Measurements from ENCODE around the gene AP5S1. TPM values are rescaled to one million over a fixed set of nuclear protein-coding genes. Genes with fewer than 3 reads are reported as not detected.
A peak's percentile ranks its signal among the peaks of the same experiment; 100 is the strongest.

Gene AP5S1
- total and polyA plus RNA-seq, 2 of the 4 experiments (the other 2 are of a cell fraction): 10.1 to 11.7 TPM

DNA sequence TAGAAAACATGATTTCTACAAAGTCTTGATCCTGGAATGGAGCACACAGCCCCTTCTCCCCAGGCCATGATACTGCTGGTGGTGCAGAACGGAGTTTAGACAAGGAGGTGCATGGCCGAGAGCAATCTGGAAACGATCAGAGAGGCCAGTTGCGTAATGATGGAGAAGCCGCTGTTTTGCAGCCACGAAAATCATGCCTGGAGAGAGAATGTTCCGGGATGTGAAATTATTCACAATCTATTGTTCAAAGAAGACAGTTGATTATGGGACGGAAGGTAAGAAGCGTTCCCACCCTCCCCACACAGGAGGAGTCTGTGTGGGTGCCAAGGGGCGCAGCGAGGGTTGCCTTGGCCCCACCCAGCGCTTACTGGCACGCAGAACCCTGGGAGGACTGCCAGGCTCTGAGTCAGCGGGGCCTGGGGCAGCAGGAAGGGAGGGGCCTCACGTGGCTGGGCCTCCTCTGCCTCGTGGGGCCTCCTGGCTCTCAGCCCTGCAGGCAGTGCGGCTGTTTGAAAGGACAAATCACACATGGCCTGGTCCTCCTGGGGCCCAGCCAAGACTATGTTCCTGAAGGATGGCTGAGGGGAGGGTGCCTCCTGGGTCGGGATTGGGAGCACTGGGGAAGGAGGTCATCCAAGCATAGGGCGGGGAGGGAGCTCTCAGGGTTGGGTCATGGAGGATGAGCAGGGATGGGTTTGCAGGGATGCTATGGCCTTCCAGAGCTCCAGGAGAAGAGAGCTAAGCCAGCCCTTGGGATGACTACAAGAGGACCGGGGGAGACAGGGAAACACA lies 8.7 kb upstream of the AP5S1 start:
- Histone ChIP-seq H2AK9ac (replicated peaks; ENCODE audit: low read depth, low read length, poor library complexity) (peak overlapping the region; percentile 95), H3K27ac (ENCODE audit: insufficient read depth, low read length) (peak overlapping the region; percentile 91), H4K8ac (ENCODE audit: low read depth in 2 of 2, low read length in 2 of 2) (peak overlapping the region; percentile 88 to 98), H3K4ac (ENCODE audit: low read depth, low read length) (peak overlapping the region; percentile 98), H2AK5ac (ENCODE audit: low read depth, low read length) (peak overlapping the region; percentile 98), H3K14ac (replicated peaks; ENCODE audit: low read depth, low read length) (peak overlapping the region; percentile 95), H2BK20ac (ENCODE audit: low read depth, low read length) (peak overlapping the region; percentile 99), H3K27me3 (ENCODE audit: control insufficient read depth, insufficient read depth, low read length) (no peaks in the 10 kb centered on the region), H2AFZ (replicated peaks; ENCODE audit: low read length, poor library complexity) (peak overlapping the region; percentile 38), H3K36me3 (ENCODE audit: control insufficient read depth, insufficient read depth, low read length) (no peaks in the 10 kb centered on the region), H2BK120ac (ENCODE audit: low read depth, low read length) (peak overlapping the region; percentile 98), H2BK15ac (ENCODE audit: low read depth, low read length) (peak overlapping the region; percentile 95), H4K91ac (ENCODE audit: insufficient read depth, low read depth, low read length) (peak overlapping the region; percentile 100), H3K4me1 (ENCODE audit: control insufficient read depth, insufficient read depth, low read length) (peaks cover 25% of the 10 kb centered on the region), H3K9ac (ENCODE audit: low read depth, low read length) (peak overlapping the region; percentile 76), H3K4me3 (ENCODE audit: insufficient read depth, low read depth, low read length) (peak overlapping the region; percentile 14; the same call in 1 of the 2 replicates), H3K18ac (ENCODE audit: low read depth, low read length) (peak overlapping the region; percentile 84), H4K5ac (ENCODE audit: low read depth, low read length) (peak overlapping the region; percentile 73), H3K9me3 (ENCODE audit: control insufficient read depth, insufficient read depth, low read length) (no peaks in the 10 kb centered on the region), H2BK5ac (ENCODE audit: low read depth, low read length, poor library complexity, severe bottlenecking) (peak overlapping the region; percentile 96), H4K20me1 (ENCODE audit: insufficient read depth, low read length) (no peaks in the 10 kb centered on the region), H3K23ac (ENCODE audit: low read depth, low read length) (peak overlapping the region; percentile 98), H3K9me1 (ENCODE audit: insufficient read depth, low read length) (peaks cover 14% of the 10 kb centered on the region), H3K56ac (ENCODE audit: extremely low read depth, insufficient read depth, low read length) (peak overlapping the region; percentile 98), H3K79me1 (ENCODE audit: low read depth in 1 of 2, low read length in 2 of 2) (peaks cover 4 to 34% of the 10 kb centered on the region in 2 experiments; a peak in 3 of 4 replicates), H3K4me2 (ENCODE audit: low read depth, low read length) (peak overlapping the region; percentile 68)
- dilution Hi-C loops (cut with HindIII; ENCODE audit: low sequenced_read_pairs, unreplicated experiment): no loop called here
- WGBS, 2 experiments (ENCODE audit: extremely low coverage in 2 of 2, insufficient read length in 1 of 2): 0% methylated on average over 2 of the region's 20 CpGs; no CpG with 5 or more reads in 1 of the 2 experiments
- POLR2A ChIA-PET (ENCODE audit: unreplicated experiment): interaction anchor here (0.9 kb wide), 1 partner anchor 202 kb away, joined by 3 read pairs; no protein-coding TSS in a partner anchor
- ATAC-seq (ENCODE audit: low read depth) (peak; percentile 70), DNase-seq (peak; percentile 99)
- no TSS peak for BruUV-seq (replicated peaks)
- CTCF ChIA-PET: interaction anchor here (0.6 to 1.7 kb wide), 3 partner anchors 9 to 361 kb away, joined by 3 to 4 read pairs (median 3); no protein-coding TSS in a partner anchor
- in situ Hi-C loops (cut with MboI; ENCODE audit: low sequenced_read_pairs): no loop called here
- intact Hi-C loops (cut with micrococcal nuclease): loop anchor here (1.0 to 2.0 kb wide), 2 partner anchors 9 to 13 kb away; partner anchors contain the start of gene AP5S1
- TF ChIP-seq MAFK (IDR thresholded peaks at IDR 0.05; ENCODE audit: low read depth, low read length) (no peak), CEBPB (IDR thresholded peaks at IDR 0.05; ENCODE audit: low read depth, low read length) (peak; percentile 98), RFX5 (IDR thresholded peaks at IDR 0.05; ENCODE audit: low read depth, low read length) (no peak), MAZ (IDR thresholded peaks at IDR 0.05; ENCODE audit: borderline replicate concordance, low read depth, low read length) (peak; percentile 99), SMC3 (IDR thresholded peaks at IDR 0.05; ENCODE audit: low read depth, low read length) (no peak), ELK1 (IDR thresholded peaks at IDR 0.05; ENCODE audit: borderline replicate concordance, low read depth, low read length) (no peak), USF2 (IDR thresholded peaks at IDR 0.05; ENCODE audit: low read depth, low read length) (peak; percentile 77), MXI1 (IDR thresholded peaks at IDR 0.05; ENCODE audit: borderline replicate concordance, low read depth, low read length) (peak; percentile 81), CTCF (conservative IDR thresholded peaks at IDR 0.05; ENCODE audit: low read depth, low read length) (no peak), NFE2L2 (IDR thresholded peaks at IDR 0.05; ENCODE audit: low read depth, low read length) (peak; percentile 69; the same call in 1 of the 2 replicates), RCOR1 (IDR thresholded peaks at IDR 0.05; ENCODE audit: insufficient replicate concordance, low read length) (peak; percentile 87), RAD21 (IDR thresholded peaks at IDR 0.05; ENCODE audit: low read length) (no peak), CHD1 (IDR thresholded peaks at IDR 0.05; ENCODE audit: low read depth, low read length) (peak; percentile 84; the same call in 1 of the 2 replicates)

Measured in IMR-90 (cell line).